OCI-LY3 (cell line): ENCODE data around the gene DDX41.

Experiments used
- H2AFZ ChIP-seq: fragments of 200-600, 300-600 bp; shearing (Covaris generic); 2 replicates; pipeline ENCODE4 v1.6.0; 2014; ENCODE audit warnings: antibody characterized with exemption, low read depth, low read length
- H3K27ac ChIP-seq: fragments of 200-600, 300-600 bp; sonication (generic); 2 replicates; pipeline ENCODE4 v1.5.1; 2014; ENCODE audit warnings: mild to moderate bottlenecking, low read length, moderate library complexity, mixed read lengths
- H3K27me3 ChIP-seq: fragments of 200-600, 300-600 bp; sonication (generic); 2 replicates; pipeline ENCODE4 v1.6.1; 2014; ENCODE audit warnings: low read depth, low read length, mixed read lengths
- H3K36me3 ChIP-seq: fragments of 200-600, 300-600 bp; sonication (generic); replicated peaks from 2 replicates; pipeline ENCODE3; 2014; ENCODE audit warnings: low read depth, low read length, mixed read lengths
- H3K4me1 ChIP-seq: fragments of 300-600, 200-600 bp; sonication (generic); 2 replicates; pipeline ENCODE4 v1.6.1; 2014; ENCODE audit warnings: low read length, mixed read lengths
- H3K4me2 ChIP-seq: fragments of 200-600, 300-600 bp; sonication (generic); 2 replicates; pipeline ENCODE4 v1.6.1; 2014; ENCODE audit warnings: low read length, mixed read lengths
- H3K4me3 ChIP-seq: fragments of 300-600, 200-600 bp; sonication (generic); 2 replicates; pipeline ENCODE4 v1.5.1; 2014; ENCODE audit warnings: antibody characterized with exemption, mild to moderate bottlenecking, low read length, moderate library complexity
- H3K79me2 ChIP-seq: fragments of 300-600, 200-600 bp; shearing (Covaris generic); 2 replicates; pipeline ENCODE4 v1.6.1; 2014; ENCODE audit warnings: mild to moderate bottlenecking, low read length, mixed read lengths
- H3K9ac ChIP-seq: fragments of 300-600, 200-600 bp; shearing (Covaris generic); 2 replicates; pipeline ENCODE4 v1.6.0; 2014; ENCODE audit warnings: mild to moderate bottlenecking, low read length, moderate library complexity
- H3K9me3 ChIP-seq: fragments of 200-600, 300-600 bp; shearing (Covaris generic); 2 replicates; pipeline ENCODE4 v1.6.1; 2014; ENCODE audit warnings: low read length, mixed read lengths; ENCODE audit not compliant: insufficient read depth
- H4K20me1 ChIP-seq: fragments of 200-600, 300-600 bp; sonication (generic); 2 replicates; pipeline ENCODE4 v1.6.1; 2016; ENCODE audit warnings: low read length, mixed read lengths; ENCODE audit not compliant: insufficient read depth
- EZH2phosphoT487 ChIP-seq: fragments of 200-600 bp; shearing (Covaris generic); IDR thresholded peaks from 2 replicates; pipeline ENCODE4 v1.6.1; 2018; ENCODE audit warnings: antibody characterized with exemption, mixed run types, low read depth
- TF ChIP-seq, protein P1 (sequence below): fragments of 200-600, 300-600 bp; sonication (generic); IDR thresholded peaks from 2 replicates; pipeline ENCODE4 v1.5.1; 2014; ENCODE audit warnings: antibody characterized with exemption, low read length, low read depth

Gene DDX41

DNA sequence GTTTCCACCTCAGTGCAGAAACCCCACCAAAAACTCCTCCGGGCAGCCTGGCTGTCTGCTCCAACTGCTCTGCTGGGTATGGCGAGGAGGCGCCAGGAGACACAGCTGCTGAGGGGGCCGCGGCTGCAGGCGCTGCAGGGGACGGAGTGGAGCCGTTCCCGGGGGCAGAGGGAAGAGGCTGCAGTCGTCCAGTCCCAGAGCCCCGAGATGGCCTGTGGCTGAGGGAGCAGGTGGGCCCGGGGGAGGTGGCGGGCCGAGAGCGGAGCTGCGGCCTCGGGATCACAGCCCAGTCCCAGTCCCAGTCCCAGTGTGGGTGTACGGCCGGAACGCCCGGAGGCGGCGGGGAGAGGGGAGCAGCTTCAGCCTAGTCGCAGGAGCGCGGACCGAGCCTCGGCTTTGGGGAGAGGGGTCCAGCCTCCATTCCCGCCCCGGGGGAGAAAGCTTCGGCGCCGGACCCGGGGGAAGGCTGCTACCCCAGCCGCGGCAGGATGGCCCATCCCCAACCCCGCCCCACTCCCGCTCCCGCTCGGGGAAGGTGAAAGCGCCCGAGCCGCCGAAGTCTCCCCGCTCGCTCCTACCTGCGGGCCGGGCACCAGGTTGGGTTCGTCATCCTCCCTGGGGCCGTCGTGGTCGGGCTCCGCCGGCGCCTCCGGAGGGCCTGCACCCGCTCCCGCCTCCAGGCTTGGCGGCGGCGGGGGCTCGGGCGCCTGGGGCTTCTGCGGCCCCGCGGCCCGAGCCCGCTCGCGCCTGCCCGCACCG is 37.1 kb upstream of the DDX41 start:
- H3K4me1 ChIP-seq = peaks cover 9% of the 10 kb centered on the region
- TF ChIP-seq, protein P1, sequence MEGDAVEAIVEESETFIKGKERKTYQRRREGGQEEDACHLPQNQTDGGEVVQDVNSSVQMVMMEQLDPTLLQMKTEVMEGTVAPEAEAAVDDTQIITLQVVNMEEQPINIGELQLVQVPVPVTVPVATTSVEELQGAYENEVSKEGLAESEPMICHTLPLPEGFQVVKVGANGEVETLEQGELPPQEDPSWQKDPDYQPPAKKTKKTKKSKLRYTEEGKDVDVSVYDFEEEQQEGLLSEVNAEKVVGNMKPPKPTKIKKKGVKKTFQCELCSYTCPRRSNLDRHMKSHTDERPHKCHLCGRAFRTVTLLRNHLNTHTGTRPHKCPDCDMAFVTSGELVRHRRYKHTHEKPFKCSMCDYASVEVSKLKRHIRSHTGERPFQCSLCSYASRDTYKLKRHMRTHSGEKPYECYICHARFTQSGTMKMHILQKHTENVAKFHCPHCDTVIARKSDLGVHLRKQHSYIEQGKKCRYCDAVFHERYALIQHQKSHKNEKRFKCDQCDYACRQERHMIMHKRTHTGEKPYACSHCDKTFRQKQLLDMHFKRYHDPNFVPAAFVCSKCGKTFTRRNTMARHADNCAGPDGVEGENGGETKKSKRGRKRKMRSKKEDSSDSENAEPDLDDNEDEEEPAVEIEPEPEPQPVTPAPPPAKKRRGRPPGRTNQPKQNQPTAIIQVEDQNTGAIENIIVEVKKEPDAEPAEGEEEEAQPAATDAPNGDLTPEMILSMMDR = no peak
- no peak for TF ChIP-seq EZH2phosphoT487
- H3K79me2 ChIP-seq = peaks cover 39% of the 10 kb centered on the region
- H3K4me3 ChIP-seq = peak overlapping the region; percentile 97
- H3K36me3 ChIP-seq = peaks cover 17% of the 10 kb centered on the region
- no peak overlapping the region for H3K27ac ChIP-seq
- H3K9me3 ChIP-seq = no peaks in the 10 kb centered on the region
- H2AFZ ChIP-seq = no peak overlapping the region
- H3K9ac ChIP-seq = peak overlapping the region; percentile 85
- peaks cover 13% of the 10 kb centered on the region; the same call in 1 of the 2 replicates for H4K20me1 ChIP-seq
- no peaks in the 10 kb centered on the region for H3K27me3 ChIP-seq
- H3K4me2 ChIP-seq = peak overlapping the region; percentile 94

DNA sequence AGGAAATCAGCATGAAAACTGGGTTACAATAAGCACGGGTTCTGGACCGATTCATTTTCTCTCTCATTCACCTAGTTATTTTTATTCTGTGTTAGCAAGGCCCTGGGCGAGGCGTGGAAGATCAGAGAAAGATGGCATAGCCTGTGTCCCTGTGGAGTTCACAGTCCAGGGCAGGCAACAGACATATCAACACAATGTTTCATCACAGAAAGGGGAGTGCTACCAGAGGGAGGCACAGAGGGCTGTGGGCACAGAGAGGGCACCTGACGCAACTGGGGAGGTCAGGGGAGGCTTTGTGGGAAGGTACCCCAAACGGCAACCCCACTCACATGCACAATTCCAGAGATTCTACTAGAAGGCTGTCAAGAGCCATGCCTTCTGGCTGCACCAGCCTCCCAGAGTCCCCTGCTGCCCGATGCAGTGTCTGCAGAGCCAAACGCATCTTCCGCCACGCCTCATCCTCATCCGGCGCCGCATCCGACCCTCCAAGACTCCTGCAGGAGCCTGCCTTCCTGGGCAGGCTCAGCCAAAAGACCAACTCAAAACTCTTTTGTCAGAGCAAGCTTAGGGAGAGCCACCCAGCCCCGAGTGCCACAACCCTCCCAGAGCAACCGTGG is 36.2 kb upstream of the DDX41 start:
- H3K9me3 ChIP-seq = no peaks in the 10 kb centered on the region
- H3K27me3 ChIP-seq = no peaks in the 10 kb centered on the region
- peak overlapping the region; percentile 94 for H3K4me2 ChIP-seq
- no peak overlapping the region for H3K27ac ChIP-seq
- H3K9ac ChIP-seq = peak overlapping the region; percentile 85
- no peak overlapping the region for H2AFZ ChIP-seq
- peaks cover 17% of the 10 kb centered on the region for H3K36me3 ChIP-seq
- H3K4me1 ChIP-seq = peaks cover 9% of the 10 kb centered on the region
- TF ChIP-seq, protein P1 = no peak
- no peak for TF ChIP-seq EZH2phosphoT487
- peaks cover 19% of the 10 kb centered on the region; the same call in 1 of the 2 replicates for H4K20me1 ChIP-seq
- H3K79me2 ChIP-seq = peaks cover 45% of the 10 kb centered on the region
- peak overlapping the region; percentile 97 for H3K4me3 ChIP-seq

DNA sequence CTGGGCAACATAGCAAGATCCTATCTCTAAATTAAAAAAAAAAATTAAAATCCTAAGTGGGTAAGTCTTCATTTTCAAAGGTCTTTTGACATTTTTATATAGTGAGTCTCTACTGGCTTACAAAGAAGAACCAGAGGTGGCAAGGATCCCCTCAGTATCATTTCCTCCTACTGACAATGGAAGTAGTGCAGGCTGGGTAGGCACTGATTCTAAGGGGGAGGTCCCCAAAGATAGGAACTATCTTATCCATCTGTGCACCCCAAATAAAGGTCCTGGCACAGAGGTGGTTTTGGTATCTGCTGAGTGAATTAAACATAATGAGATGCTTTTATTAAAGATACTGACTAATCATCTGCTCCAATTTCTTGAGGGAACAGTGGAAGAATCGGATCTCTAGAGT is 33.4 kb upstream of the DDX41 start:
- no peak overlapping the region for H3K9ac ChIP-seq
- no peak for TF ChIP-seq EZH2phosphoT487
- TF ChIP-seq, protein P1 = no peak
- no peak overlapping the region for H3K4me3 ChIP-seq
- H3K79me2 ChIP-seq = peaks cover 66% of the 10 kb centered on the region
- no peak overlapping the region for H2AFZ ChIP-seq
- no peaks in the 10 kb centered on the region for H3K9me3 ChIP-seq
- H3K4me1 ChIP-seq = peaks cover 9% of the 10 kb centered on the region
- peaks cover 31% of the 10 kb centered on the region for H4K20me1 ChIP-seq
- H3K27ac ChIP-seq = no peak overlapping the region
- no peak overlapping the region for H3K4me2 ChIP-seq
- peaks cover 17% of the 10 kb centered on the region for H3K36me3 ChIP-seq
- no peaks in the 10 kb centered on the region for H3K27me3 ChIP-seq

DNA sequence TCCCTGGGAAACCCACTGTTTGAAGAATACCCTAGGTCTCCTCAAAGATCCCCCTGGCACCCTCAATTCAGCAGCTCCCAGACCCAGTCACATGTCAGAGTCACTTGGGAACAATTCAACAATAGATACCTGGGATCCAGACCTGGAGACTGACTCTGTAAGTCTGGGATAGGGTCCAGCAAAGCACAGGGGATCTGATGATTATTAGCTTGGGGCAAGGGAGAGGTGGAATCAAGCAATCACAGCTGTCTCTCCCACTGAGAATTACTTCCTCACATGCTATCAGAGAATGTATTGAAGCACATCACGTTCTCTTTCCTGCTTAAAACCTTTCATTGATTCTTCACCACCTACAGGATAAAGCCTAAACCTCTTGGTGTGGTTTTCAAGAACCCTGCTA is 31.7 kb upstream of the DDX41 start:
- H4K20me1 ChIP-seq = peaks cover 32% of the 10 kb centered on the region
- no peak overlapping the region for H3K4me3 ChIP-seq
- peaks cover 67% of the 10 kb centered on the region for H3K79me2 ChIP-seq
- H3K4me1 ChIP-seq = peaks cover 9% of the 10 kb centered on the region
- no peak overlapping the region for H3K27ac ChIP-seq
- no peak for TF ChIP-seq EZH2phosphoT487
- TF ChIP-seq, protein P1 = no peak
- peaks cover 17% of the 10 kb centered on the region for H3K36me3 ChIP-seq
- H3K9ac ChIP-seq = no peak overlapping the region
- H3K9me3 ChIP-seq = no peaks in the 10 kb centered on the region
- no peaks in the 10 kb centered on the region for H3K27me3 ChIP-seq
- H3K4me2 ChIP-seq = no peak overlapping the region
- no peak overlapping the region for H2AFZ ChIP-seq
